ENCODE measurements around the gene CYP4B1. TPM values are rescaled to one million over a fixed set of nuclear protein-coding genes. Genes with fewer than 3 reads are reported as not detected.

The CYP4B1 gene
- total RNA-seq, 2 donors from 2014 or later, result 12.5 to 30.0 TPM

GRCh38 chr1:46790446-46791101, 8.3 kb upstream of the CYP4B1 start:
- H3K36me3 ChIP-seq (replicated peaks in 1 of 2; ENCODE audit: insufficient read depth in 1 of 2, low read depth in 2 of 2), result no peaks in the 10 kb centered on the region
- H3K4me1 ChIP-seq, result no peaks in the 10 kb centered on the region
- H3K9me3 ChIP-seq, result no peaks in the 10 kb centered on the region
- WGBS, 2 donors, result 23 to 30% methylated on average over 1 of the region's 1 CpG
- TF ChIP-seq CTCF (IDR thresholded peaks at IDR 0.05), result no peak
- no peak for TF ChIP-seq POLR2A (IDR thresholded peaks at IDR 0.05)
- H3K27me3 ChIP-seq, result no peaks in the 10 kb centered on the region
- H3K27ac ChIP-seq, result no peak overlapping the region
- intact Hi-C loops (cut with DNase I), result no loop called here
- ATAC-seq (no peak), DNase-seq (no peak)
- no peak overlapping the region for H3K4me3 ChIP-seq

- H3K27me3 ChIP-seq, result no peaks in the 10 kb centered on the region
- H3K27ac ChIP-seq, result no peak overlapping the region
- DNase-seq (no peak), ATAC-seq (no peak)
- H3K9me3 ChIP-seq, result no peaks in the 10 kb centered on the region
- intact Hi-C loops (cut with DNase I), result no loop called here
- no peaks in the 10 kb centered on the region for H3K36me3 ChIP-seq (replicated peaks in 1 of 2; ENCODE audit: insufficient read depth in 1 of 2, low read depth in 2 of 2)
- no peaks in the 10 kb centered on the region for H3K4me1 ChIP-seq
- no peak overlapping the region for H3K4me3 ChIP-seq
- TF ChIP-seq CTCF (IDR thresholded peaks at IDR 0.05) (no peak), POLR2A (IDR thresholded peaks at IDR 0.05) (no peak)
- WGBS, 2 donors, result 43 to 55% methylated on average over 3 of the region's 3 CpGs
Measured at GRCh38 chr1:46793126-46793525, 5.7 kb upstream of the CYP4B1 start.

GRCh38 chr1:46797696-46798470, 963 bp upstream of the CYP4B1 start:
- H3K9me3 ChIP-seq, result no peaks in the 10 kb centered on the region
- DNase-seq (no peak), ATAC-seq (no peak)
- no peak overlapping the region for H3K4me3 ChIP-seq
- H3K27me3 ChIP-seq, result no peaks in the 10 kb centered on the region
- TF ChIP-seq CTCF (IDR thresholded peaks at IDR 0.05), result no peak
- TF ChIP-seq POLR2A (IDR thresholded peaks at IDR 0.05), result no peak
- no peaks in the 10 kb centered on the region for H3K4me1 ChIP-seq
- 44 to 76% methylated on average over 1 of the region's 1 CpG for WGBS, 2 donors
- intact Hi-C loops (cut with DNase I), result no loop called here
- no peaks in the 10 kb centered on the region for H3K36me3 ChIP-seq (replicated peaks in 1 of 2; ENCODE audit: insufficient read depth in 1 of 2, low read depth in 2 of 2)
- no peak overlapping the region for H3K27ac ChIP-seq

- Histone ChIP-seq H3K27ac (no peak overlapping the region), H3K36me3 (replicated peaks in 1 of 2; ENCODE audit: insufficient read depth in 1 of 2, low read depth in 2 of 2) (no peaks in the 10 kb centered on the region), H3K9me3 (no peaks in the 10 kb centered on the region), H3K27me3 (no peaks in the 10 kb centered on the region), H3K4me3 (no peak overlapping the region), H3K4me1 (no peaks in the 10 kb centered on the region)
- intact Hi-C loops (cut with DNase I), result no loop called here
- ATAC-seq (no peak), DNase-seq (no peak)
- TF ChIP-seq CTCF (IDR thresholded peaks at IDR 0.05) (no peak), POLR2A (IDR thresholded peaks at IDR 0.05) (no peak)
- WGBS, 2 donors, result 67 to 75% methylated on average over 3 to 4 of the region's 4 CpGs
Measured at GRCh38 chr1:46800742-46801141, 1.9 kb downstream of the CYP4B1 start.

Data from body of pancreas (tissue), 4 donors.